GM18519 (cell line): ENCODE measurements around the gene VAMP5.
"Not testable (repeated sequence)": the region's sequence is repeated elsewhere in the genome, so short reads cannot be mapped to it uniquely, and the experiment has no call there.

Experiments
- ATAC-seq: cut with Tn5 transposase; IDR thresholded peaks from one replicate; pipeline ENCODE4 v1.9.1; 2021; ENCODE audit warnings: mild to moderate bottlenecking, moderate library complexity; ENCODE audit not compliant: unreplicated experiment, low FRiP score

Gene VAMP5

GRCh38 chr2:85582492-85582891, 1.7 kb upstream of the VAMP5 start:
- ATAC-seq = no peak

GRCh38 chr2:85583667-85584353, 421 bp upstream of the VAMP5 start:
- ATAC-seq = peak; percentile 60

GRCh38 chr2:85584857-85585780, 888 bp downstream of the VAMP5 start:
- ATAC-seq = no peak

- no peak for ATAC-seq
Observed at GRCh38 chr2:85585781-85586105, 1.5 kb downstream of the VAMP5 start.

GRCh38 chr2:85588236-85588635, 4.0 kb downstream of the VAMP5 start:
- ATAC-seq = no peak

GRCh38 chr2:85588645-85589044, 4.4 kb downstream of the VAMP5 start:
- ATAC-seq = no peak

- no peak for ATAC-seq
Observed at GRCh38 chr2:85589181-85589580, 5.0 kb downstream of the VAMP5 start.

- no peak for ATAC-seq
Observed at GRCh38 chr2:85589982-85590791, 6.0 kb downstream of the VAMP5 start.

- ATAC-seq = no peak
Observed at GRCh38 chr2:85590950-85591349, 6.7 kb downstream of the VAMP5 start.

GRCh38 chr2:85591563-85591962, 7.3 kb downstream of the VAMP5 start:
- ATAC-seq = no peak

- not testable (repeated sequence) for ATAC-seq
Observed at GRCh38 chr2:85592299-85592698, 8.1 kb downstream of the VAMP5 start.

GRCh38 chr2:85593023-85593422, 8.8 kb downstream of the VAMP5 start:
- ATAC-seq = no peak

GRCh38 chr2:85594715-85595300, 10.6 kb downstream of the VAMP5 start:
- no peak for ATAC-seq

- ATAC-seq = peak; percentile 96
Observed at GRCh38 chr2:85595301-85596025, 11.2 kb downstream of the VAMP5 start, which contains the start of gene RNF181. Gene RNF181 (plus strand): TSS chr2:85595745. CDS start chr2:85595764, 19 bp downstream.

GRCh38 chr2:85596026-85596333, 11.7 kb downstream of the VAMP5 start:
- no peak for ATAC-seq

- no peak for ATAC-seq
Observed at GRCh38 chr2:85596486-85597143, 12.4 kb downstream of the VAMP5 start.

- no peak for ATAC-seq
Observed at GRCh38 chr2:85597241-85597640, 13.0 kb downstream of the VAMP5 start.

GRCh38 chr2:85598594-85599340, 14.5 kb downstream of the VAMP5 start:
- no peak for ATAC-seq
